ENCODE measurements around the gene METTL13.
A peak's percentile ranks its signal among the peaks of the same experiment; 100 is the strongest.

METTL13 gene

DNA sequence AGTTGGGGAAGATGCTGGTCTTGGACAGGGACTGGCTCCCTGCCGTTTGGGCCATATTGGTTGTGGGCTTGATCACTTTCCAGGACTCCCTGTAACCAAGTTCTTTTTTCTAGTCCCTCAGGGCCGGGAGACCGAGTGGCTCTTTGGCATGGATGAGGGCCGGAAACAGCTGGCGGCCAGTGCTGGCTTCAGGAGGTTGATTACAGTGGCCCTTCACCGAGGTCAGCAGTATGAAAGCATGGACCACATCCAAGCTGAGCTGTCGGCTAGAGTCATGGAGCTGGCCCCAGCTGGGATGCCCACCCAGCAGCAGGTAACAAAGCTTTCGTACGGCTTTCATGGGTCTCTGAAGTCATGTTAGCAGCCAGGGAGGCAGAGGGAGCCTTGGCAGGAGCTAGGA is 4.3 kb downstream of the METTL13 start:
- no peak for DNase-seq (ENCODE audit: low read depth)
- no peak overlapping the region for H3K4me3 ChIP-seq (ENCODE audit: low read length)
- TF ChIP-seq, protein P1, sequence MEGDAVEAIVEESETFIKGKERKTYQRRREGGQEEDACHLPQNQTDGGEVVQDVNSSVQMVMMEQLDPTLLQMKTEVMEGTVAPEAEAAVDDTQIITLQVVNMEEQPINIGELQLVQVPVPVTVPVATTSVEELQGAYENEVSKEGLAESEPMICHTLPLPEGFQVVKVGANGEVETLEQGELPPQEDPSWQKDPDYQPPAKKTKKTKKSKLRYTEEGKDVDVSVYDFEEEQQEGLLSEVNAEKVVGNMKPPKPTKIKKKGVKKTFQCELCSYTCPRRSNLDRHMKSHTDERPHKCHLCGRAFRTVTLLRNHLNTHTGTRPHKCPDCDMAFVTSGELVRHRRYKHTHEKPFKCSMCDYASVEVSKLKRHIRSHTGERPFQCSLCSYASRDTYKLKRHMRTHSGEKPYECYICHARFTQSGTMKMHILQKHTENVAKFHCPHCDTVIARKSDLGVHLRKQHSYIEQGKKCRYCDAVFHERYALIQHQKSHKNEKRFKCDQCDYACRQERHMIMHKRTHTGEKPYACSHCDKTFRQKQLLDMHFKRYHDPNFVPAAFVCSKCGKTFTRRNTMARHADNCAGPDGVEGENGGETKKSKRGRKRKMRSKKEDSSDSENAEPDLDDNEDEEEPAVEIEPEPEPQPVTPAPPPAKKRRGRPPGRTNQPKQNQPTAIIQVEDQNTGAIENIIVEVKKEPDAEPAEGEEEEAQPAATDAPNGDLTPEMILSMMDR (conservative IDR thresholded peaks at IDR 0.05; ENCODE audit: low read length): no peak

DNA sequence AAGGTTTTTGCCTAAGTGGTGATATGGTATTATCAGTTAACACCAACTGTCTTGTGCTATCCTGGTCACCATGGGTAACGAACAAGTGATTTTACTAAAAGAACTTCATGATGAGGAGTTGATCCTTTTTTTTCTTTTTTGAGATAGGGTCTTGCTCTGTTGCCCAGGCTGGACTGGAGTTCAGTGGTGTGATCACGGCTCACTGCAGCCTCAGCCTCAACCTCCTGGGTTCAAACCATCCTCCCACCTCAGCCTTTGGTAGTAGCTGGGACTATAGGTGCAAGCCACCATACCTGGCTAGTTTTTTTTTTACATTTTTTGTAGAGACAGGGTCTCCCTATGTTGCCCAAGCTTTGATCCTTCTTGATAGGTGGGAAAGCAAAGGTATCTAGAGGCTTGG is 5.1 kb downstream of the METTL13 start:
- no peak for DNase-seq (ENCODE audit: low read depth)
- no peak overlapping the region for H3K4me3 ChIP-seq (ENCODE audit: low read length)
- TF ChIP-seq, protein P1 (conservative IDR thresholded peaks at IDR 0.05; ENCODE audit: low read length): no peak

DNA sequence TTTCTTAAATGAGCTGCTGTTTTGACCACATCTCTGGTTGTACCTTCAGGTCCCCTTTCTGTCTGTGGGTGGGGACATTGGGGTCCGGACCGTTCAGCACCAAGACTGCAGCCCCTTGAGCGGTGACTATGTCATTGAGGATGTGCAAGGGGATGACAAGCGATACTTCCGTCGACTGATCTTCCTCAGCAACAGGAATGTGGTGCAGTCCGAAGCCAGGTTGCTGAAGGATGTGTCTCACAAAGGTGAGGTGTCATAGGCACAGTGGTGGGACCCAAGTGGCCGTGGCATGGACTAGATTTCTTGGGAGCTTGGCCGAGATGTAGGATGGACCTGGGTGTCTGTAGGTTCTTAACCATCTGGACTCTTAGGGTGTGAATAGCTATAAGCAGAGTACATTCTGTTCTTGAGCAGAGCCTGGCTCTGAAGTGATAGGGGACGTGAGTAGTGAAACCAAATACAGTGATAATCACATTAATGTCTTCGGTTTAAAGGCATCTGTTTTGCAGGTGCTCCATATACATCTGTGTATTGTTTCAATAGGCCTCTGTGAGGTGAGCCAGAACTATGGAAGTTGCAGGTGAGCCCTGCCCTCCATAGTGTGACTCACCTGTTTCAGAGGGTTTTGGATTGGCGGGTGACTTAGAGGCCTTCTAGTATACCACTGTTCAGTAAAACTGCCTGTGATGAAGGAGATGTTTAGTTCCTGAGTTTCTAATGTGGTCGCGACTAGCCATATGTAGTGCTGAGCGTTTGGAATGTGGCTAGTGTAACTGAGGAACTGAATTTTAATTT is 6.4 kb downstream of the METTL13 start:
- H3K4me3 ChIP-seq (ENCODE audit: low read length): no peak overlapping the region
- DNase-seq (ENCODE audit: low read depth): no peak
- TF ChIP-seq, protein P1 (conservative IDR thresholded peaks at IDR 0.05; ENCODE audit: low read length): no peak

DNA sequence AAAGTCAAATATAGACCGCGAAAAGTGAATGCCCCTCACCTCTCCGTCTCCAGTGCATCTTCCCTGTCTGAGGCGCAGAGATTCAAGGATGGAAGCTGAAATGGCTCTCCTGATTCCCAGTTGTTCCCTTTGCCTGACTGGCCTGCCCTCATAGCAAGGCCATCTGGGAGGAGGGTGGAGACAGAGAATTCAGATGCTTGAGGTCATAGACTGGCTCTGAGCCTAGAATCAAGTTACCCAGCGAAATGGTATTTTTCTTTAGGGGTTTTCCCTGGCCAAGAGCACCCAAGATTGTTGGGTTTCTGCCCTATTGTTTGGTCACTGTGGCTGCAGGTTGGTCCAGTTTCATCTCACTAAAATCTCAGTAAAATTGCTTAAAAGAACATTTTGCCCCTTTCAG is 7.2 kb downstream of the METTL13 start:
- TF ChIP-seq, protein P1 (conservative IDR thresholded peaks at IDR 0.05; ENCODE audit: low read length): no peak
- H3K4me3 ChIP-seq (ENCODE audit: low read length): no peak overlapping the region
- peak; percentile 92 for DNase-seq (ENCODE audit: low read depth)

DNA sequence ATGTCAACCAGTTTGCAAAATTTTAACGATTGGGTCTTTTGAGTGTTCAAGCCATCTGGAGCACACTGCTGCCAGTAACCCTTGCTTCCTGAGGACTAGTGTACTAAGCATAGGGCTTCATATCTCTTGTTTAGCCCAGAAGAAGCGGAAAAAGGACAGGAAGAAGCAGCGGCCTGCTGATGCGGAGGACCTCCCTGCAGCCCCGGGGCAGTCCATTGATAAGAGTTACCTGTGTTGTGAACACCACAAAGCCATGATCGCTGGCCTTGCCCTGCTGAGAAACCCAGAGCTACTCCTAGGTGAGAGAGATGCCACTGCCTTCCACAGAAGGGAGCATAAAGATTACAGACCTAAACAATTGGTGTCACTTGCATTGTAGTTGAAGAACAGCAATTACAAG is 8.9 kb downstream of the METTL13 start:
- no peak for DNase-seq (ENCODE audit: low read depth)
- TF ChIP-seq, protein P1 (conservative IDR thresholded peaks at IDR 0.05; ENCODE audit: low read length): no peak
- H3K4me3 ChIP-seq (ENCODE audit: low read length): no peak overlapping the region

DNA sequence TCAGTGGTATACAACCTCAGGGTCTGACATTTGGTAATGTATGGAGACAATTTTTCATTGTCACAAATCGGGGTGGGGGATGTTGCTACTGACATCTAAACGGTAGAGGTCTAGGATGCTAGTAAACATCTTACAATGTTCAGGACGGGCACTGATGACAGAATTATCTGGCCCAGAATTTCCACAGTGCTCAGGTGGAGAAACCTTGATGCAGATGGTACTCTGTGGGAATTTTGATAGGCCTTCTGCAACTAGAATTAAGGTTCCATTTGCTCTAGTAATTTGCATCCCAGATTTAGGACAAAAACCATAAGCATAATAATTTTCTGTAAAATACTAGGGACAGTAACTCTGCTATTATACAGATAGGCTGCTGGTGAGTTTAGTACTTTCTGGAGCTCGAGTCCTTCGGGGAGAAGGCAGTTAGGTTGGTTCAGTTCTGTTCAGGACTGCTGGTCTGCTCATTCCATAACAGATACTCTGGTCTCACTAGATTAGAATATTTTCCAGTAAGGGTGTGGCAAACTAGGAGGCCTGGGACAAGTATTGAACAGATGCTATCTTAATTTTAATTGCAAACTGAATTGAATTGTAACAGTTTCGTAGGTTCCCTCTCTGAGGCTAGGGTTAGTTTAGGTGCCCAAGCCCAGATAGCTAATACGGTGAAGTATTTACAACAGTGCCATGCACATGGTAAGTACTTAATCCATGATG is 11.4 kb downstream of the METTL13 start:
- no peak overlapping the region for H3K4me3 ChIP-seq (ENCODE audit: low read length)
- TF ChIP-seq, protein P1 (conservative IDR thresholded peaks at IDR 0.05; ENCODE audit: low read length): no peak
- no peak for DNase-seq (ENCODE audit: low read depth)

DNA sequence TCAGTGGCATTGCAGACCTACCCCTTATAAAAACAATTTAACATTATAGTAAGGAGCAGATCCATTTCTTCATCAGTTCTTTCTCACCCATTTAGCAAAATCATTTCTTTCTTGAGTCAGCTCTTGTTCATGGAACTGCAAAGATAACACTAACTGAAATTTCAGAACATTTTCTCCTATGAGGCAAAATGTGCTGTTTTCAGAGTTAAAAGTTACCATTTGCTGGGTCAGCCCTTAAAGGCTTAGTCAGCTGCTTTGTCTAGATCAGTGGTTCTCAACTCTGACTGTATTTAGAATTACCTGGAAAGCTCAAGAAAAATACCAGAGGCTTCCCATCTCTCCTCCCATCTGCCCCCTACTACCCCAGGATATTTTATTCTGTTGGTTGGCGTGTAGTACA is 12.2 kb downstream of the METTL13 start:
- H3K4me3 ChIP-seq (ENCODE audit: low read length): no peak overlapping the region
- DNase-seq (ENCODE audit: low read depth): no peak
- TF ChIP-seq, protein P1 (conservative IDR thresholded peaks at IDR 0.05; ENCODE audit: low read length): no peak

Measured in AG10803 (cell line).